HG03457 (cell line): ENCODE data around the gene SMG9.
"Not testable (repeated sequence)": the region's sequence is repeated elsewhere in the genome, so short reads cannot be mapped to it uniquely, and the experiment has no call there.

Experiments
- ATAC-seq: cut with Tn5 transposase; IDR thresholded peaks from one replicate; pipeline ENCODE4 v1.9.1; 2021; ENCODE audit warnings: moderate number of reproducible peaks; ENCODE audit not compliant: unreplicated experiment

The SMG9 gene

GRCh38 chr19:43780706-43781525 lies 26.2 kb upstream of the SMG9 start, which contains the start of gene KCNN4:
TSS of gene KCNN4 (minus strand) at chr19:43780973. CDS start at chr19:43780861, 112 bp downstream.
- no peak for ATAC-seq

GRCh38 chr19:43779820-43780219 lies 25.1 kb upstream of the SMG9 start:
- no peak for ATAC-seq

GRCh38 chr19:43779147-43779819 lies 24.5 kb upstream of the SMG9 start:
- no peak for ATAC-seq

GRCh38 chr19:43778651-43779050 lies 23.9 kb upstream of the SMG9 start:
- no peak for ATAC-seq

DNA sequence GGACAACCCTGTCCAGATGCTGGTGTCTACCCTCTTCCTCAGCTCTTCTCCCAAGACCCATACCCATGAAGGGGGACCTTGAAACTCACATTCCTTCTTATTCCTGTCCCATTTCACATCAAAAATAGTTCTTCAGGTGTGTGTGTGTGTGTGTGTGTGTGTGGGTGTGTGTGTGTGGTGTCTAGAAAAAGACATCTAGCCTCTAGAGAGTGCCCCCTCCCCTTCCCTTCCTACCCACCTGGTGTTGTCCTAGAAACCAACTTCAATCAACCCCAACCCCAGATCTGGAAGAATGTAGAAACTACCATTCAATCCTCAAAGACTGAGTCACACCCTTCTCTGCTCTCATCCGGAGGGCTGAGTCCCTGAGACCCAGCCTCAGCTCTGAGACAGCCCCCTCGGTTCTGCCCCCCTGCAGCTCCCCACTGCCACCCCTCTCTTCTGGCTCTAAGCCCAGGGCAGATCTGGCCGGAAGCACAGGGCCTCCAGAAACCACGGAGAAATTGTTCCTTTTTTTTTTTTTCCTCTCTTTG lies 22.5 kb upstream of the SMG9 start:
- ATAC-seq = no peak

GRCh38 chr19:43776286-43776685 lies 21.5 kb upstream of the SMG9 start:
- ATAC-seq = no peak

DNA sequence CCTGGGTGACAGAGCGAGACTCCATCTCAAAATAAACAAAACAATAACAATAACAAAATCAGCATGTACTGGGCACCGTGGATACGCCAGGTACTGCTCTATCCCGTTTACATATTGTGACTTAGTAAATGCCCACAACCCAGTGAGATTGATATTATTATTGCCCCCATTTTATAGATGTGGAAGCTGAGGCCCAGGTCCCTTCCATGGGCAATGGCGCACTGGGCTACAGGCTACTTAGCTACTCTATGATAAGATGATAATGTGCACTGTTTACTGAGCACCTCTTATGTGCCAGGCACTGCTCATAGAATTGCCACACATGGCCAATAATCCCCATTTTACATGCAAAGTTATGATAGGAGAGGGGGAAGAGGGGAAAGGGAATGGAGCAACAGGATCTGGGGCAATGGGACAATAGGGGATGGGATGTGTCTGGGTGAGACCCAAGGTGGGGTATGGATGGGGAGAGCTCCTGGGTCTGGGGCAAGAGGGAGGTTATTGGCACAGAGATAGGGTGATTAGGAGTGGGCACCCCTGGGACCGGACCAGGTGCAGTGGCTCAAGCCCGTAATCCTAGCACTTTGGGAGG lies 20.6 kb upstream of the SMG9 start:
- ATAC-seq = no peak

DNA sequence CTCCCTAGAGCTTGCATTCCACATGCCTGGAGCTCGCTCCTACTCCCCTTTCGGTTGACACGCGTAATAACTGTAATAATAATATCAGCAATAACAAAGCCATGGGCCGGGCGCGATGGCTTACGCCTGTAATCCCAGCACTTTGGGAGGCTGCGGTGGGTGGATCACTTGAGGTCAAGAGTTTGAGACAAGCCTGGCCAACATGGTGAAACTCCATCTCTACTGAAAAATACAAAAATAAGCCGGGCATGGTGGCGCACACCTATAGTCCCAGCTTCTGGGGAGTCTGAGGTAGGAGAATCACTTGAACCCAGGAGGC lies 20.1 kb upstream of the SMG9 start:
- ATAC-seq = not testable (repeated sequence)

DNA sequence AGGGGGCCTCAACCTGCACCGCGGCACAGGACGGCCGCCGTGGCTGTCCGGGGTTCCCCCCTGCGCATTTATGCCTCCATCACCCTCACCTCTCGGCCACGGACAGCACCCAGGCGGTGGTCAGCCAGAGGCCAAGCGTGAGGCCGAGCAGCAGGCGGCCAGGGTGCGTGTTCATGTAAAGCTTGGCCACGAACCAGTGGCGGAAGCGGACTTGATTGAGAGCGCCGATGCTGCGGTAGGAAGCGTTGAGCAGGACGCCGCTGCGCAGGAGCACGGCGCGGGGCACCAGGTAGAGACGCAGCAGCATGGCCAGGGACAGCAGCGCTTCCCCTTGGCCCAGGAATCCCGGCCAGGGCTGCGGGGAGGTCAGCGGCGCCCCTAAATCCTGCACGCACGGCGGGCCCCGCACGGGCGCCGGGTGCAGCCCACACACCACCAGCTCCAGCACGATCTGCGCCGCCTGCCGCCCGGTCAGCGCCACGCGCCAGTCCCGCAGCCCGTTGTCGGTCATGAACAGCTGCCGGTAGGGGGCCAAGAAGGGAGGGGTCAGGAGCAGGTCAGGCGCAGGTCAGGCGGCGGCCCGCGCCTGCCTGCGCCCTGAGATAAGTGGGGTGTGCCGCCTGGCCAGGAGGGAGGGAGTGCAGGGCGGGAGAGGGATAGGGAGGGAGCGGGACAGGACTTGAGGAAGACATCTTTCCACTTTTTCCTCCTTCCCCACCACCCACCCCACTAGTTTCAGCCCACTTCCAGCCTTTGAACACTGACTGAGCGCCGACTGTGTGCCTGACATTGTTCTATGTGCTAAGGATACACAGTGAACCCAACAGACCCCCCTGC lies 19.6 kb upstream of the SMG9 start:
- no peak for ATAC-seq

DNA sequence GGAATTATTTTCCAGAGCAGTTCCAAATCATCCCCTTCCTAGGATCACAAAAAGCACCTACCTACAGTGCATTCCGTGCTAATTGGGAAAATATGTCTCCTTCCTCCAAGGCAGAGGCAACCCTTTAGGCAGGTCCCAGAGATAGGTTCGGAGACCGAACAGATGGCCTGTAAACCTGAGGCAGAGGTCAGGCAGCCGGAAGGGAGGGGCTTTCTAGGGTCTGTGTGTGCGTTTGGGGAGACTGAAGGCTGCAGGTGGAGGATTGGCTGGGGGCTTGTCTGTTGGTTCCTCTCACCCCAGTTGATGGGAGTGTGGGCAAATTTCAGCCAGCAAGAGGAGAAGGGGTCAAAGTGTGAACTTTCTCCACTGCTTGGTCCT lies 19.0 kb upstream of the SMG9 start:
- no peak for ATAC-seq

DNA sequence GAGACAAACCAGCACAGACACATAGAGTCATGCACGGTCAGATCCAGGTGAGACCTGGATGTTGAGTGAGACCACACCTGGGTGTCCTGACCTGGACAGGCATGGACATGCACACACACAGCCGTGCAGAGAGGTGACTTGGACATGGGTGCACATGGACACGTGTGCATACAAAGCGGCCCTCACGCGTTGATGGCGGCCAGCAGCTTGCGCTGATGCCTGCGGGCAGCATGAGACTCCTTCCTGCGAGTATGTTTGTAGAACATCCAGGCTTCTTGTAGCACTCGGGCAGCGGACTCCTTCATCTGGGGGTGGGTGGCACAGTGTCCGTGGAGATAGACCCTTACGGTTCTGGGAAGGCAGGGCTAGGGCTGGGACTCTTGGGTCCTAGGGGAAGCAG lies 14.5 kb upstream of the SMG9 start:
- no peak for ATAC-seq

DNA sequence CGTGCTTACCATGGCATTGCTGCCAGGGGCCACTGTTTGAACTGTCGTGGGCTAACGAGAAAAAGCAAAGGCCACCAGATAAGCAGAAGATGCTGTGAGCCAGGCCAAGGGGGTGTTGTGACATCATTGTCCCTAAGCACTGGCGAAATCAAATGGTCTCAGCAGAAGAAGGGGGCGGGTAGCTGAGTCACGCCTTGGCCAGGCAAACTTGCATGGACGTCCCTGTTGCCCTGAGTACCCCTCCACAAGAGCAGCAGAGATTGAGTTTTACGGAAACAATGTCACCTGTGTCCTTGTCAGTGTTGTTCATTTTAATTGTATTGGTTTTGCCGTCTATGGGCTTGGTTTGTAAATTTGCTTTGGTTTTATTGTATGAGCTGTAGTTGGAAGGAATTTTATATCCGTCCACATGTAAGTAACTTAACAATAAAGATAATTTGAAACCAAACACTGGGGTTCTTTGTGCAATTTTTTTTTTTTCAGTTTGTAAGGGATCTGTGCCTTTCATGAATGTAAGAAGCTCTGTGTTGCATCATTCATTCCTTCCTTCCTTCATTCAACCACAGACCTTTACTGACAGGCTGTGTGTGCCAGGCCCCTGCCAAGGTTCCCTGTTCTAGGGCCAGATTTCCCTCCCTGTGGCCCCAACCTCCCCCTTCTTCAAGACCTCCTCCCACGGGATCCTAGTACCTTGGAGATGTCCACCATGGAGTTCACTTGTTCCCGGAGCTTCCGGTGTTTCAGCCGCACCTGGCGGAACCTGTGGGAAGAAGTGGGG lies 13.7 kb upstream of the SMG9 start:
- no peak for ATAC-seq

GRCh38 chr19:43767818-43768217 lies 13.1 kb upstream of the SMG9 start:
- no peak for ATAC-seq

DNA sequence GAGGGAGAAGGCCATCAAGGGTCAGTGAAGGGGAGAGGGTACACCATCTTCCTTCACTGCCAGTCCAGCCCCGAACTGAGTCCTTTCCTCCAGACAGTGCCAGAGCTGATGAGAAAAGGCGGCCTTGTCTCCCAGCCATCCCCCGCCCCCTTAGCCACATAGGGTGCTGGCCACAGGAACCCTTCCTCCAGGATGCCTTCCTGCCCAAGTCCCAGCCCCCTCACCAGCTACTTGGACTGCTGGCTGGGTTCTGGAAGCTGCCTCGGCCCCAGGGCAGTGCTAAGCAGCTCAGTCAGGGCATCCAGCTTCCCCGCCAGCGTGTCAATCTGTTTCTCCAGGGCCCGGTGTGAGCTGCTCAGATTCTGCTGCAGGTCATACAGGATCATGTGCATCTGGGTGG lies 12.6 kb upstream of the SMG9 start:
- ATAC-seq = no peak

- ATAC-seq = no peak
Measured at GRCh38 chr19:43766755-43767043, 11.9 kb upstream of the SMG9 start.

- peak; percentile 57 for ATAC-seq
Measured at GRCh38 chr19:43765109-43765876, 10.5 kb upstream of the SMG9 start.

DNA sequence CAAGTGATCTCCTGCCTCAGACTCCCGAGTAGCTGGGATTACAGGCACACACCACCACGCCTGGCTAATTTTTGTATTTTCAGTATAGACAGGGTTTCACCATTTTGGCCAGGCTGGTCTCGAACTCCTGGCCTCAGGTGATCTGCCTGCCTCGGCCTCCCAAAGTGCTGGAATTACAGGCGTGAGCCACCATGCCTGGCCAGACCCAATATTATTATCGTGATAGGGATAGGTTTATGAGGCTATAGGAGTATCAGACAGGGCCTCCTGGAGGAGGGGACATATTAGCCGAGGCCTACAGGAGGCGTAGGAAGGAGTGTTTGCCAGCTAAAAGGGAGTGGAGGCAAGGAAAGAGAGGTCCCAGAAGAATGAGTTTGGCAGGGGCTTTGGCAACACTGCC lies 9.9 kb upstream of the SMG9 start:
- not testable (repeated sequence) for ATAC-seq

GRCh38 chr19:43763473-43763939 lies 8.7 kb upstream of the SMG9 start:
- no peak for ATAC-seq

DNA sequence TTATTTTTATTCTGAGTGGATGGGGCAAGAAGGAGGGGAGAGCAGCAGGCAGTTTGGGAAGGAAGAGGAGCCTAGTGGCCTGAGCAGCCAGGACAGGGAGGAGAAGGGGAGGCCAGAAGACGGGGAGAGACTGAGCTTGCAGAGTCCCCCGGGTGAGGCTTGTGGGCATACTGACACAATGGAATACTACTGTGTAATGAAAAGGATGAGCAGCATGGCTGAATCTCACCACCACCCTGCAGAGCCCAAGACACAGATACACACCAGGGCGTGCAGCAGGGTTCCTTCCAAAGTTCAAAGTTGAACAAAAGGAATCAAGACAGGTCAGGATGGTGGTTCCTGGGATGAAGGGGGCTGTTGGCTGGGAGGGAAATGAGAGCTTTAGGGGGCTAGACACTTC lies 8.1 kb upstream of the SMG9 start:
- ATAC-seq = no peak

GRCh38 chr19:43760941-43761340 lies 6.2 kb upstream of the SMG9 start:
- no peak for ATAC-seq
